ENCODE measurements around the gene CD59. TPM values are rescaled to one million over a fixed set of nuclear protein-coding genes. Genes with fewer than 3 reads are reported as not detected.

The CD59 gene
- total RNA-seq, 1 donor from 2014 or later: 272 TPM

GRCh38 chr11:33659370-33660139, 76.7 kb downstream of the CD59 start:
- Histone ChIP-seq H3K4me3 (no peak overlapping the region), H3K27ac (no peak overlapping the region), H3K36me3 (no peaks in the 10 kb centered on the region), H3K9me3 (no peaks in the 10 kb centered on the region), H3K4me1 (no peaks in the 10 kb centered on the region), H3K27me3 (no peaks in the 10 kb centered on the region)
- TF ChIP-seq POLR2AphosphoS5 (IDR thresholded peaks at IDR 0.05; ENCODE audit: insufficient read depth in 1 of 2, low read depth in 1 of 2) (no peak), CTCF (IDR thresholded peaks at IDR 0.05) (no peak), POLR2A (IDR thresholded peaks at IDR 0.05) (no peak)
- intact Hi-C loops (cut with DNase I): no loop called here
- DNase-seq (ENCODE audit: extremely low spot score in 2 of 2): peak; percentile 28 to 60

GRCh38 chr11:33658195-33658900, 77.9 kb downstream of the CD59 start:
- no peaks in the 10 kb centered on the region for H3K36me3 ChIP-seq
- H3K27me3 ChIP-seq: no peaks in the 10 kb centered on the region
- TF ChIP-seq POLR2A (IDR thresholded peaks at IDR 0.05) (no peak), POLR2AphosphoS5 (IDR thresholded peaks at IDR 0.05; ENCODE audit: insufficient read depth in 1 of 2, low read depth in 1 of 2) (no peak), CTCF (IDR thresholded peaks at IDR 0.05) (no peak)
- H3K4me1 ChIP-seq: no peaks in the 10 kb centered on the region
- H3K4me3 ChIP-seq: no peak overlapping the region
- H3K27ac ChIP-seq: no peak overlapping the region
- intact Hi-C loops (cut with DNase I): no loop called here
- no peaks in the 10 kb centered on the region for H3K9me3 ChIP-seq
- DNase-seq (ENCODE audit: extremely low spot score in 2 of 2): peak; percentile 69 to 77

GRCh38 chr11:33657757-33658156, 78.5 kb downstream of the CD59 start:
- Histone ChIP-seq H3K27ac (no peak overlapping the region), H3K36me3 (no peaks in the 10 kb centered on the region), H3K9me3 (no peaks in the 10 kb centered on the region), H3K27me3 (no peaks in the 10 kb centered on the region), H3K4me3 (no peak overlapping the region), H3K4me1 (no peaks in the 10 kb centered on the region)
- intact Hi-C loops (cut with DNase I): no loop called here
- no peak for TF ChIP-seq POLR2AphosphoS5 (IDR thresholded peaks at IDR 0.05; ENCODE audit: insufficient read depth in 1 of 2, low read depth in 1 of 2)
- TF ChIP-seq POLR2A (IDR thresholded peaks at IDR 0.05): no peak
- TF ChIP-seq CTCF (IDR thresholded peaks at IDR 0.05): no peak
- peak in 1 of 2 donors; percentile 52 for DNase-seq (ENCODE audit: extremely low spot score in 2 of 2)

GRCh38 chr11:33656768-33657167, 79.5 kb downstream of the CD59 start:
- Histone ChIP-seq H3K4me3 (no peak overlapping the region), H3K4me1 (no peaks in the 10 kb centered on the region), H3K36me3 (no peaks in the 10 kb centered on the region), H3K27ac (no peak overlapping the region), H3K9me3 (no peaks in the 10 kb centered on the region), H3K27me3 (no peaks in the 10 kb centered on the region)
- DNase-seq (ENCODE audit: extremely low spot score in 2 of 2): peak in 1 of 2 donors; percentile 85
- TF ChIP-seq POLR2AphosphoS5 (IDR thresholded peaks at IDR 0.05; ENCODE audit: insufficient read depth in 1 of 2, low read depth in 1 of 2): no peak
- no peak for TF ChIP-seq CTCF (IDR thresholded peaks at IDR 0.05)
- TF ChIP-seq POLR2A (IDR thresholded peaks at IDR 0.05): no peak
- intact Hi-C loops (cut with DNase I): no loop called here
